ENCODE data around the gene ACER2.
"Not testable (repeated sequence)": the region's sequence is repeated elsewhere in the genome, so short reads cannot be mapped to it uniquely, and the experiment has no call there.

Gene ACER2

GRCh38 chr9:19409401-19410194 lies 789 bp downstream of the ACER2 start:
- peak; percentile 68 for DNase-seq

- no peak for DNase-seq
Measured at GRCh38 chr9:19410195-19410503, 1.3 kb downstream of the ACER2 start.

- no peak for DNase-seq
Measured at GRCh38 chr9:19410594-19410993, 1.8 kb downstream of the ACER2 start.

- no peak for DNase-seq
Measured at GRCh38 chr9:19411316-19411715, 2.5 kb downstream of the ACER2 start.

GRCh38 chr9:19413456-19413855 lies 4.6 kb downstream of the ACER2 start:
- DNase-seq, result not testable (repeated sequence)

GRCh38 chr9:19416143-19416542 lies 7.3 kb downstream of the ACER2 start:
- no peak for DNase-seq

GRCh38 chr9:19420877-19421276 lies 12.1 kb downstream of the ACER2 start:
- no peak for DNase-seq

GRCh38 chr9:19423163-19423562 lies 14.4 kb downstream of the ACER2 start:
- DNase-seq, result no peak

GRCh38 chr9:19424176-19424779 lies 15.5 kb downstream of the ACER2 start:
- DNase-seq, result no peak

- no peak for DNase-seq
Measured at GRCh38 chr9:19429595-19429994, 20.8 kb downstream of the ACER2 start.

GRCh38 chr9:19430201-19430760 lies 21.5 kb downstream of the ACER2 start:
- DNase-seq, result no peak

GRCh38 chr9:19431361-19432171 lies 22.8 kb downstream of the ACER2 start:
- DNase-seq, result no peak

GRCh38 chr9:19432473-19432872 lies 23.7 kb downstream of the ACER2 start:
- DNase-seq, result no peak

GRCh38 chr9:19433729-19434128 lies 24.9 kb downstream of the ACER2 start:
- DNase-seq, result not testable (repeated sequence)

- no peak for DNase-seq
Measured at GRCh38 chr9:19440376-19440775, 31.6 kb downstream of the ACER2 start.

GRCh38 chr9:19440823-19441580 lies 32.2 kb downstream of the ACER2 start:
- DNase-seq, result no peak

- DNase-seq, result no peak
Measured at GRCh38 chr9:19441730-19442129, 32.9 kb downstream of the ACER2 start.

- no peak for DNase-seq
Measured at GRCh38 chr9:19442240-19442639, 33.4 kb downstream of the ACER2 start.

- DNase-seq, result no peak
Measured at GRCh38 chr9:19445452-19445851, 36.6 kb downstream of the ACER2 start.

GRCh38 chr9:19446361-19446861 lies 37.6 kb downstream of the ACER2 start:
- no peak for DNase-seq

GRCh38 chr9:19451240-19452087 lies 42.7 kb downstream of the ACER2 start:
- DNase-seq, result no peak

GRCh38 chr9:19456426-19456825 lies 47.6 kb downstream of the ACER2 start:
- DNase-seq, result no peak

Data from activated effector memory CD4-positive, alpha-beta T cell treated with anti-CD3 and anti-CD28 coated beads, Interleukin-2, amount 50 U/mL, for 16 hours (primary cell).